ENCODE data around the gene MRPL46. TPM values are rescaled to one million over a fixed set of nuclear protein-coding genes. Genes with fewer than 3 reads are reported as not detected.

Gene MRPL46
- total RNA-seq, 1 donor from 2014 or later: 21.2 TPM

DNA sequence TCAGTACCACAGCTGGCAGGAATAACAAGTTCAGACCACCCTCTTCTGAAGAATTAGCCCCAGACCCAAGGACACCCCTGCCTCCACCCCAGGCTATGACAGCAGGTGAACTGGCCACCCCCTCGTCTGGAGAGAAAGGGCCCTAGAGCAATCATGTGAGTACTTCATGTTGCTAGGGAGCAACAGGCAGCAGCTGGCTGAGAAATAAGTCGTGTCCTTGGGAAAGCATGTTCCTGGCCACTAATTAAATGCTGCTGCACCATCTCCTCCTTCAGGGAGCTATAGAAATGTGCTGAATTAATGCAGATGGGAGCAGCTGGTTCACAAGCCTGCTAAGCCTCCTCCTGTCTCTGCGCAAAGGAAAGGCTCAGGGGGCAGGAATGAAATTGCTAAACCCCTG lies 31.8 kb upstream of the MRPL46 start:
- Mint-ChIP-seq H3K4me1 (ENCODE audit: unreplicated experiment) (peaks cover 5% of the 10 kb centered on the region), H3K36me3 (ENCODE audit: low read depth, unreplicated experiment) (peaks cover 3% of the 10 kb centered on the region), H3K9me3 (ENCODE audit: unreplicated experiment) (no peaks in the 10 kb centered on the region), H3K27me3 (ENCODE audit: unreplicated experiment) (peaks cover 3% of the 10 kb centered on the region), H3K27ac (ENCODE audit: unreplicated experiment) (no peak overlapping the region), H3K4me3 (ENCODE audit: unreplicated experiment) (no peak overlapping the region)
- DNase-seq (ENCODE audit: low spot score): no peak
- TF ChIP-seq, protein P1, sequence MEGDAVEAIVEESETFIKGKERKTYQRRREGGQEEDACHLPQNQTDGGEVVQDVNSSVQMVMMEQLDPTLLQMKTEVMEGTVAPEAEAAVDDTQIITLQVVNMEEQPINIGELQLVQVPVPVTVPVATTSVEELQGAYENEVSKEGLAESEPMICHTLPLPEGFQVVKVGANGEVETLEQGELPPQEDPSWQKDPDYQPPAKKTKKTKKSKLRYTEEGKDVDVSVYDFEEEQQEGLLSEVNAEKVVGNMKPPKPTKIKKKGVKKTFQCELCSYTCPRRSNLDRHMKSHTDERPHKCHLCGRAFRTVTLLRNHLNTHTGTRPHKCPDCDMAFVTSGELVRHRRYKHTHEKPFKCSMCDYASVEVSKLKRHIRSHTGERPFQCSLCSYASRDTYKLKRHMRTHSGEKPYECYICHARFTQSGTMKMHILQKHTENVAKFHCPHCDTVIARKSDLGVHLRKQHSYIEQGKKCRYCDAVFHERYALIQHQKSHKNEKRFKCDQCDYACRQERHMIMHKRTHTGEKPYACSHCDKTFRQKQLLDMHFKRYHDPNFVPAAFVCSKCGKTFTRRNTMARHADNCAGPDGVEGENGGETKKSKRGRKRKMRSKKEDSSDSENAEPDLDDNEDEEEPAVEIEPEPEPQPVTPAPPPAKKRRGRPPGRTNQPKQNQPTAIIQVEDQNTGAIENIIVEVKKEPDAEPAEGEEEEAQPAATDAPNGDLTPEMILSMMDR (IDR thresholded peaks at IDR 0.05; ENCODE audit: unreplicated experiment): no peak

DNA sequence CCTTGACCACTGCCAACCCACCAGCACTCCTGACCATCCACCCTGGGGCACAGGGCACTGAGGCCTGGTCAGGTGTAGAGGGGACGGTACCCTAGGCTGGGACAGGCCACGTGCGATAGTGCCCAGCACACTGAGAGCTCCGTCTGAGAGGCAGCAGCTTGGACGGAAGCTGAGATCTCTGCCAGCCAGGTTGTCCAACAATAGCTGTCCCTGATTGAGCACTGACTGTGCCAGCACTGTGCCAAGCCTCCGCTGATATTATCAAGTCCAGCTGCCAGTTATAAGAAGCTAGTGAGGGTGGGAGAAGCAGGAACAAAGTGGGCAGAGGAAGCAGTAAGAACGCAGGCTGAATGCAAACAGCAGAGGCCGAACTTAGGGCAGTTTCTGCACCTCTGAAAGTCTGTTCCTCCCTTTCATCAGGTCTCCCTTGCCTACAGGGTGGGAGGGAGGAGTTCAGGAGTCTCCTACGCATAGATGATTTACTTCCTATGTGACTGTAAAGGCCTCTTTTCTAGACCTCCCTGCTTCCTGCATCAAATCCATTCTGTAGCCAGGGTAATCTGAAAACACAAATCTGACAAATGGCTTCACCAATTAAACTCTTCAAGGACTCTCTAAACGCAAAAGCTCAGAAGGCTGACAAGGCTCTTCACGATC lies 30.0 kb upstream of the MRPL46 start:
- H3K36me3 Mint-ChIP-seq (ENCODE audit: low read depth, unreplicated experiment): peaks cover 3% of the 10 kb centered on the region
- peaks cover 5% of the 10 kb centered on the region for H3K4me1 Mint-ChIP-seq (ENCODE audit: unreplicated experiment)
- H3K4me3 Mint-ChIP-seq (ENCODE audit: unreplicated experiment): no peak overlapping the region
- TF ChIP-seq, protein P1 (IDR thresholded peaks at IDR 0.05; ENCODE audit: unreplicated experiment): no peak
- H3K9me3 Mint-ChIP-seq (ENCODE audit: unreplicated experiment): no peaks in the 10 kb centered on the region
- H3K27me3 Mint-ChIP-seq (ENCODE audit: unreplicated experiment): peaks cover 3% of the 10 kb centered on the region
- no peak for DNase-seq (ENCODE audit: low spot score)
- H3K27ac Mint-ChIP-seq (ENCODE audit: unreplicated experiment): no peak overlapping the region

DNA sequence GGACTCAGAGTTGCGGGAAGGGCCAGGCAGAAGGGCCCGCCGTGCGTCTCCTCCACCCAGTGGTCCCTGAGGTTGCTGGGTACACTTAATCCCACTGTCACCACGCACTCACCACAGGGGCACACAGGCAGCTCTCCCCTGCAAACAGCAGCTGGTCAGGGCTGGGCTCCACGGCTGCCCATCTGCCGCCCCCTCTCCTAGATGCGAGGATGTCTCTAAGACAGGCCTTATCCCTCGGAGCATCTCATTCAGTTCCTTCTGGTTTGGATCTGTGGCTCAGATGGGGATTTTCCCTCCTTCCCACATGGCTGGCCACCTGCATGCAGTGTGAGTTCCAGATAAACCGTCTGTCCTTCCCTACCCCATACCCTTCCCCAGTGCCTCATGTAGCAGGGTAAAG lies 26.7 kb upstream of the MRPL46 start:
- H3K36me3 Mint-ChIP-seq (ENCODE audit: low read depth, unreplicated experiment): peaks cover 3% of the 10 kb centered on the region
- H3K27ac Mint-ChIP-seq (ENCODE audit: unreplicated experiment): no peak overlapping the region
- H3K4me3 Mint-ChIP-seq (ENCODE audit: unreplicated experiment): no peak overlapping the region
- no peaks in the 10 kb centered on the region for H3K9me3 Mint-ChIP-seq (ENCODE audit: unreplicated experiment)
- H3K4me1 Mint-ChIP-seq (ENCODE audit: unreplicated experiment): peaks cover 5% of the 10 kb centered on the region
- TF ChIP-seq, protein P1 (IDR thresholded peaks at IDR 0.05; ENCODE audit: unreplicated experiment): no peak
- peaks cover 3% of the 10 kb centered on the region for H3K27me3 Mint-ChIP-seq (ENCODE audit: unreplicated experiment)
- DNase-seq (ENCODE audit: low spot score): no peak

DNA sequence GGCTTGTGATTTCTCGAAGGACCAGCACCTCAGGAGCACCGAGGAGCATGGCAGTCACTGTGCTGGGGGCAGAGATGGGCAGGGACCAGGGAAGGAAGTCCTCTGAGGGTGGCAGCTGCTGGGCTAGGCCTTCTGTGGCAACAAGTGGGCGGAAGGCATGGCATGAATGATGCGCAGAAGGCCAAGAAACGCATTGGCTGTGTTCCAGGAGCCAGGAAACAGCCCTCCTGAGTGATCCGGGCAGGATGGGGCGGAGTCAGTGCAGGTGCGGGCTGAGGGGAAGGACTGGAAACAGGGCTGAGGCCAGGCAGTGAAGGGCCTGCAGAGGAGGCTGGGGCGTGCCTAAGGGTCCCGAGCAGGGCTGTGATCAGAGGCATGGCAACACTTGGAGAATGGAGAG lies 24.0 kb upstream of the MRPL46 start:
- peaks cover under 1% of the 10 kb centered on the region for H3K27me3 Mint-ChIP-seq (ENCODE audit: unreplicated experiment)
- no peak overlapping the region for H3K4me3 Mint-ChIP-seq (ENCODE audit: unreplicated experiment)
- no peaks in the 10 kb centered on the region for H3K4me1 Mint-ChIP-seq (ENCODE audit: unreplicated experiment)
- TF ChIP-seq, protein P1 (IDR thresholded peaks at IDR 0.05; ENCODE audit: unreplicated experiment): no peak
- DNase-seq (ENCODE audit: low spot score): no peak
- H3K27ac Mint-ChIP-seq (ENCODE audit: unreplicated experiment): no peak overlapping the region
- H3K36me3 Mint-ChIP-seq (ENCODE audit: low read depth, unreplicated experiment): no peaks in the 10 kb centered on the region
- H3K9me3 Mint-ChIP-seq (ENCODE audit: unreplicated experiment): no peaks in the 10 kb centered on the region

DNA sequence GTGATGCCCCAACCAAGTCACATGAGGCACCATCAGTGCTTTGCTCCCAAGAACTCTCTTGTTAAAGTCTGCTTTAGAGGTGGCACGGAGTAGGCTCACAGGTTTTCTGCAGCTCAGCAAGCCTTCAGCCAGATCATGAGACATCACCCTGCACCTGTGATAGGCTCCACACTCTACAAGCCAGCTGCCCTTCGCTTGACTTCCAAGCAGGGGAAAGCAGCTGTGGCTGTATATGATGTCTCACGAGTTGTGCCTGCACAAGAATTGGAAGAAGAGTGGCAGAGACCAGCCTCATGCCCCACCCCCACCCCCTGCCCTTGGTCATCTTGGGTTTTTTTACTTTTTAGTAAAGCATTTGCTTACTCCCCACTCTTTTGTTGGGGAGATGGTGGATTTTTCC lies 22.8 kb upstream of the MRPL46 start:
- Mint-ChIP-seq H3K4me3 (ENCODE audit: unreplicated experiment) (no peak overlapping the region), H3K4me1 (ENCODE audit: unreplicated experiment) (no peaks in the 10 kb centered on the region), H3K36me3 (ENCODE audit: low read depth, unreplicated experiment) (no peaks in the 10 kb centered on the region), H3K9me3 (ENCODE audit: unreplicated experiment) (no peaks in the 10 kb centered on the region), H3K27me3 (ENCODE audit: unreplicated experiment) (no peaks in the 10 kb centered on the region), H3K27ac (ENCODE audit: unreplicated experiment) (no peak overlapping the region)
- no peak for DNase-seq (ENCODE audit: low spot score)
- TF ChIP-seq, protein P1 (IDR thresholded peaks at IDR 0.05; ENCODE audit: unreplicated experiment): no peak

Data from endothelial cell (in vitro differentiated cells).